HG02840 (cell line): Measurements from ENCODE around the gene ORMDL3.
"Not testable (repeated sequence)": the region's sequence is repeated elsewhere in the genome, so short reads cannot be mapped to it uniquely, and the experiment has no call there.

Source experiments
- ATAC-seq: cut with Tn5 transposase; IDR thresholded peaks from one replicate; pipeline ENCODE4 v1.9.1; 2021; ENCODE audit warnings: mild to moderate bottlenecking, moderate library complexity, moderate number of reproducible peaks; ENCODE audit not compliant: unreplicated experiment, low FRiP score

ORMDL3 gene

DNA sequence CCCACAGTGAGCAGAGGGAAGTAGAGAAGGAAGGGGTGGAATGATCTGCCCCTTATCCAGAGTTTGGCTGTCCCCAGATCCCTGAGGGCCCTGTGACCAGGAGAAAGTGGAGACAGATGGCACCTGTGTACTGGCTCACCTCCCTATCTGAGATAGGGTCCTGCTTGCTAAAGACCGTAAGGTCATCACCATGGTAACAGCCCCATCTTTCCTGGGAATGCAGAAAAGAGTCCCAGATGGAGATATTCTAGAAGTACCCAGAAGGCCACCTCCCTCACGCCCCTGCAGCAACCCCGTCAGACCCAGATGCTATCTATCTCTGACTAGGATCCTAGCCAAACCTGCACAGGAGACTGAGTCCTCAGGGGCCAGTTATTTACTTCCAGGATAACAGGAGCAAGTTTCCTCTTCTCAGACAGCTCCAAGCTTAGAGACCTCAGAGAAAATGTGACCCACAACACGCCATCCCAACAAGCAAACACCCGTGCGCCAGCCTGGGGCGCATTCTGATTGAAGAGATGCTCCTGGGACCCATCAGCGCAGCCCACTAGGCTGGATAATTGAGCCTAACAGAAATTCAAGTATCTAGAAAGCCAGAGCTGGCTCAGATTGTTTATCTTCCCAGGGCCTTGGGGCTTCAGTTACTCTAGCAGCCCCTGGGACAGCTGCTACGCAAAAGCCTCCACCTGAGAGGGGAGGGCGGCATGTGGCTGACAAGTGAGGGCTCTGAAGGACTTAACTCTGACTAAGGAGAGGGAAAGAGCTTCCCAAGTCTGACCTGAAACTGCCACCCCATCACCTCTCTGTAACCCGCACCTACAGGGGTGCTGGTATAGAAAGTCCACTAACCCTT, 1.9 kb downstream of the ORMDL3 start:
- ATAC-seq = no peak

DNA sequence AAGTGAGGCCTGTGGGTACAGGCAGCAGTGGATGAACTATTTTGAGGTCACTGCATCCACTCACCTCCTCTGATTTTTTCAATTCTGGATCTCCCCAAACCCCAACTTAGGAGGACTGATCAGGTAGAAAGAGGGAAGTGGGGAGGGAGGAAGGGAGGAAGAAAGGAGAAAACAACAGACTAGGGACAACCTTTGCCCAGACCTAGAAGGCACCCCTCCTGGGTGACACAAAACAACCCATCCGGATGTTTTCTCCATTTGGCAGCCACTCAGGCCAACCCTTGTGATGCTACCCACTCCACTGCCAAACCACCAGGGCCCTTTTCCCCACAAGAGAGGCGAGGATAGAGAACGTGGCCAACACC, 2.7 kb downstream of the ORMDL3 start:
- no peak for ATAC-seq

DNA sequence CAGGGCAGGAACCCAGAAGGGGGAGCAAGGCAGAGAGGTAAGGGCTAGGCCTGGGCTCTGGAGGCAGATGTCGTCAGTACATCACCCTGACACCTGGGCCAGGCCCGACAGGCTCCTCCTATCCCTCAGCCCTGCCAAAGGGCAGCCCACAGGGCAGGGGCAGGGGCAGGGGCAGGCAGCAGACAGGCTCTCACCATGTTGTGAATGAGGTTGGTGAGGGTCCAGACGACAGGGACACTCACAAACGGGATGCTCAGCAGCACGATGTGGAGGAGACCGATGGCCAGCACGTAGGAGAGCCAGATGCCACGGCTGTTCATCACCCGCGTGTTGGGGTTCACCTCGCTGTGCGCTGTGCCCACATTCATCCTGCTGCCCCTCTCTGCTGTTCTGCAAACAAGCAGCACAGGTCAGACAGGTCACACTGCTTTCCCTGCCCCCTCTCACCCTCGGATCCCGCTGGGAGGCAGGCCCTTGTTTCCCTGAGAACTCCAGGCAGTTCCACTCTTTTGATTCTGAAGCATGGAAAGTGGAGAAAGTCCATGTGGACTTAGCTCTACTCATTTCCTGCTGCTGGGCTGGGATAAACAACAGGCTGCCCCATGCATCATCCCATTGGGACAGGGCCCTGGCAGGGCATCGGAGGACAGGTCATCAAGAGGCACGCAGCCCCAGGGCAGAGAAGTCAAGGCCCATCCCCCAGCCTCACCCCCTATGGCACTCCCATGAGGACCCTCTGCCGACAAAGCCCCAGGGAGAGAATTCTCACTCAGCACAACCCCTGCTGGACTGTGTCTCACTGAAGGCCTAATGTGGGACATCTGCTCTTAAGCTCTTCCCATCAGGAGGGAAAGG, 3.3 kb downstream of the ORMDL3 start:
- no peak for ATAC-seq

DNA sequence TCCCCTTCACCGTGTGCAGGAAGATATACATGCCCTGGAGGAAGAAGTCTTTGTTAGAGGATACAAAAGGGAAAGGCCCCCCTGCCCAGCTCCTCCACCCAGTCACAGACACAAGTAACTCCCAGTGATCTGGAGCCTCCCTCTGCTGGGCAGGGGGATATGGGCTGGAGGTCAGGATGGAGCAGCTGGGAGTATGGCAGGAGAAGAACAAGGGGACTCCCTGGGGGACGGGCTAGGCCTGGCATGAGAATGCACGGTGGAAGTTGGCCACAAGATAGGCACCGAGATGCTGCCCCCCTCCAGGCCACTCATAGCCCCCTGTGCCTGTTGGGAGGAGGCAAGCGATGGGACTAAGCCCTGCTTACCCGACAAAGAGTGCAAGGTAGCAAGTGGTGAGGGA, 4.2 kb downstream of the ORMDL3 start:
- no peak for ATAC-seq

DNA sequence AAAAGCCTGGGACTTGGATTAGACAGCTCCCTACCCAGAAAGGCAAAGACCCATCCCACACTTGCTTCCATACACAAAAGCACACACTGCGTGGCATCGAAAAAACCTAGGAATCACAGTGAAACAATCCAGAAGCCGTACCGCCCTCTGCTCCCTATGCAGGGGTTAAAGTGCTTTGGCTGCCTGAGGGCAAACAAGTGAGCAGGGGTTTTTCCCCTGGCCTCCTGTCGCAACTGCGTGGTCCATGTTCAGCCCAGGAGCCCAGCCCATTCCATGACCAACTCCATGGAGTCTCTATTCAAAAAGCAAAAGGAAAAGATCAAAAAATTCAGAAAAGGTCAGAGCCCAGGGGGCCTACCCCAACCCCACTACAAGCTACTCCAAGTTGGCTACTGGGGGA, 5.4 kb downstream of the ORMDL3 start:
- ATAC-seq = no peak

DNA sequence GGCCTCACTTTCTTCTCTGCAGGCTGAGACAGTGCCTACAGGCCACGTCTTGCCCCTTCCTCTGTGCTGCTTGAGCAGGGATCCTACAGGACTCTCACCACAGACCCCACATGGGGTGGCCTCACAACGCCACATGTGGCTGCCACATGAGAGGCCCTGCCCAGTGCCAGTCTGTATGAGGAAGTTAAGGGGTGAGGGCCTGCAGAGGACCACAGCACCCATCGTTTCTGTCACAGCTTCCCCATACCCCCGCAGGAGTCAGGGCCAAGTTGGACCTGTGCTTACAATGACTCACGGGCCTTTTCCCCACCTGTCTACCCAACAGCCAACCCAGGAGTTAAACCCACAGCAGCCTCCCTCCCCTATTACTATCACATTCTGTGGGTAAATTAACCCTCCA, 6.1 kb downstream of the ORMDL3 start:
- ATAC-seq = no peak

DNA sequence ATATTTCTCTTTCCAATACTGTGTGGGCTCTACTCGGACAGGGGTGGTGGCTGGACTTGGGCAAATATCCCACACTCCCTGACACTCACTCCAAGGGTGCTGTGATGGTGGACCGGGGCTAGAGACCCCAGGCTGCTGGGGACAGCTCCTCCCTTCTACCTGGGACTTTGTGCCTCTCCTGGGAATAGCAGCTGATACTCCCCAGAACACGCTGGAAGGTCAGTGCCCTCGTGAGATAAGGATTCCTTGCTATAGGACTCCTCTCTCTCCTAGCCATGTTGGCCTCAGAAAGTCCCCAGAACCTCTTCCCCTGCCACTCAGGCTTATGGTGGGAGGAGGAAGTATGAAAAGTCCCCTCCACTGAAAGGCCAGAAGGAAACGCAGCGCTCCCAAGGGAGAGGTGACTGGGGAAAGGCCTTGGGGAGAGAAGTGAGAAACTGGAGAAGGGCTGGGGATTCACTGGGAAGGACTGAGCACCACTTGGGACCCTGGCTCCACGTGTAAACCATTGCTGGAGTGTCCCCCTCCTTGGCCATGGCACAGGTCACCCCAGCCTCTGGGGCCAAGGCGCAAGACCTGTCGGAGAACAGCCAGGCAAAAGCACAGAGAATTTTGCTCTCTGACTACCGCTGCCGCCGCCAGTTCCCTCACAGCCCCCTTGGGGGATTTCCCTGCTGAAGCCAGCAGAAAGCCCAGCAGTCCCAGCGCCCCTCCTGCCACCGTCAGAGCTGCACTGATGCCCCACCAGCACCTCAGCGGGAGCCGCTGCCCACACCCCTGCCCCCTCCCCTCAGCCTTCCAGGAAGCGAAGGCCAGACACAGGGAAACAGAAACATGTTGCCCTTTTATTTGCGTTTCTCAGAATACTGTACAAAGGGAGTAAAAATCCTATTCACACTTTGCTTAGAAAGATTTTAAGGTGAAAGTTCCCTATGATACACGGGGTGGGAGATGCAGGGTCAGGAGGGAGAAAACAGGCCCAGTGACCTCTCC, 6.9 kb downstream of the ORMDL3 start:
- ATAC-seq = no peak

DNA sequence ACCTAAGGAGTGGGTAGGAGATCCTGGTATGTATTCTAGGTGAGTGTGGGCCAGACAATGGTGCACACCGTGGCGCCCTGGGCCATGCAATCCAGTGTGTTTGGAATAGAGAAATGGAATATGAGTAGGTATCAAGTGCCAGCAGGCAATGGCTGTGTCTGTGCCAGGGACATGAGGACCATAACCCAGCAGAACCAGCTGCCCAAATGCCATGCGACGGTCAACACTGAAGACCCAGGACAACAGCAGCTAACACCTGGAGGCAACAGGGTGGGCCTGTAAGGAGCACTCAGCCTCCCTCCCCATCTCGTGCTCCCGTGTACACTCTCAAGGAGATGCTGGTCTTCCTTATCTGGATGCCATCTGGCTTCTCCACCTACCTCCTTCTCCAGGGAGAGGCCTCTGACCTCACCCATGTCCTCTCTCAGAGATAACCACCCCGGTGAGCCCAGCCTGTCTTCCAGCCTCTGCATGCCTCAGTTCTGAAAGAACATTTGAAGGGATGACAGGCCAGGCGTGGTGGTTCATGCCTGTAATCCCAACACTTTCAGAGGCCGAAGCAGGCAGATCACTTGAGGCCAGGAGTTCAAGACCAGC, 8.2 kb downstream of the ORMDL3 start:
- ATAC-seq = no peak

DNA sequence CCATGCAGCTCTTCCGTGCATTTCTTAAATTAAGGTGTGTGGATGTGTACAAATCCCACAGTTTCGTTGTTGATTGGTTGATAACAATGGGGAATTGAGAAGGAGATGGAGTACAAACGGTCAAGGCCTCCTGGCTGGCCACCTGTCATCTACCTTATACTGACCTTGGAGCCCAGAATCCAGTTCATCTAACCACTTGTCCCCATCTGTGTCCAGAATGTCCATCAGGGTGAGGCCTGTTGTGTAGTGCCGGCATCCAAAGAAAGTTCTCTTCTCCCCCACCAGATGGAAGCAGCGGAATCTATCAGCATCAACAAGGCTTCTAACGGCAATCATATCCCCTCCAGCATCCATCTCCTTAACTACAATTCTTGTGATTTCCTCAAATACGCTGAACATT, 10.5 kb downstream of the ORMDL3 start:
- no peak for ATAC-seq

DNA sequence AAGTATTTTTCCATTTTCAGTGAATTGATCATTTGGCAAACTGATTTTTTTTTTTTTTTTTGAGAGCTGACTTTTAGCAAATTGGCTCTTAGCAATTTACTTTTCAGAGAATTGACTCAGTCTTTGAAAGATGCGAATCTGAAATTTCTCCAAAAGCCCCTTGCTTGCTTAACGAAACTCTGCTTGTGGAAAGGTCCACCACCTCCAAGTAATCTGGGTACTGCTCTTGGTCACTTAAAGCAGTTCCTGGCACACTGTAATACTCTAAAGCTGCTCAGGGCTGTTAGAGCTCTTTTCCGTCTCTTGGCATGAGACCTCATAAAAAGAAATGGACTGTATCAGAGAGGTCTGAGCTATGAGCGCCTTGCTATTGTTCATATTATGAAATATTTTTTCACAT, 11.8 kb downstream of the ORMDL3 start:
- ATAC-seq = no peak

DNA sequence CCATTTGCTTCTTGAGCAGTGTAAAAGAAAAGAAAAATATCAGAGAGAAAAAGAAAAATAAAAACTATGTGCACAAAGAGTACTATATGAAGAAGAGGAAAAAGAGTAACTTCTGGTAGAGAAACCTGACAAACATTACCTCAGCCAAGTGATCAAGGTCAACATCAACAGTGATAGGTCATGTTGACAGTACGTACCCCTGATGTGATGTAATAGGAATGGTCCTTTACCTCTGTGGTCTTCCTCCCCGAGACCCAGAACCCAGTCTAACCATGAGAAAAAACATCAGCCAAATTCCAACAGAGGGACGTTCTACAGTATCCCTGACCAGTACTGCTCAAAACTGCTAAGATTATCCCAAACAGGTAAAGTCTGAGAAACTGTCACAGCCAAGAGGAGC, 13.4 kb downstream of the ORMDL3 start:
- no peak for ATAC-seq

DNA sequence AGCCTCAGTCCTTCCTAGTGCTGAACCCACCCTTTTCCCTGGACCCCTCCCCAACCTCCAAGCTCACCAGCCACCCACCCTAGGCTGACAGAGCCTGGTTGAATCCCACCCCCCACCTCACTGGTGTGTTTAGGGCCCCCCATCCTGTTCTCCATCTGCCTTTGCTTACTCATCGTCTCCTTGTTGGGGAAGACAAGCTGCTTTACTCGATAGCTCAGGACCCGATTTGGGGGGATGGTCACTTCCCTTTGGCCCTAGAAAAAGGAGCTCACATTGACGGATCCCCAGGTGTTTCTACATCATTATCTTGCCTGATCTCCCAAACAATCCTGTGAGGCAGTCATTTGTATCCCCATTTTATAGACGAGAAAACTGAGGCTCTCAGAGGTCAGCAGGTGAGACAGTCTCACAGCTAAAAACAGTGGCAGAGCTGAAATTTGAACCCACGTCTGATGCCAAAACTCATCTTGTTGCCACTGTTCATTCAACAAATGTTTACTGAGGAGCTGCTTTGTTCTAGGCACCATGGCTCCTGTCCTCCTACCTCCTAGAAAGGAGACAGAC, 18.5 kb downstream of the ORMDL3 start:
- ATAC-seq = no peak

DNA sequence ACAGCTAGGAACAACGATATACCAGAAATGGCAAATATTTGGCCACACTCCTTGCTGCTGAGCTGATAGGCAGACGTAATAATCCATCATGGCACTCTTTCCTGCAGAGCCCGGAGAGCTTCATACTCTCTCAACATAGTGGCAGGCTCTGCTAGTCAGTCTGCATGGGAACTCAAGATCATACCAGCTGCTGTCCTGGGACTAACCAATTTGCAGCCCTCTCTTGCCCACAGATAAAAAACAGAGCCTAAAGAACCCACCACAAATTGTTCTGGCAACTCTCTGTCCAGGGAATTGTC, 22.5 kb downstream of the ORMDL3 start:
- no peak for ATAC-seq

DNA sequence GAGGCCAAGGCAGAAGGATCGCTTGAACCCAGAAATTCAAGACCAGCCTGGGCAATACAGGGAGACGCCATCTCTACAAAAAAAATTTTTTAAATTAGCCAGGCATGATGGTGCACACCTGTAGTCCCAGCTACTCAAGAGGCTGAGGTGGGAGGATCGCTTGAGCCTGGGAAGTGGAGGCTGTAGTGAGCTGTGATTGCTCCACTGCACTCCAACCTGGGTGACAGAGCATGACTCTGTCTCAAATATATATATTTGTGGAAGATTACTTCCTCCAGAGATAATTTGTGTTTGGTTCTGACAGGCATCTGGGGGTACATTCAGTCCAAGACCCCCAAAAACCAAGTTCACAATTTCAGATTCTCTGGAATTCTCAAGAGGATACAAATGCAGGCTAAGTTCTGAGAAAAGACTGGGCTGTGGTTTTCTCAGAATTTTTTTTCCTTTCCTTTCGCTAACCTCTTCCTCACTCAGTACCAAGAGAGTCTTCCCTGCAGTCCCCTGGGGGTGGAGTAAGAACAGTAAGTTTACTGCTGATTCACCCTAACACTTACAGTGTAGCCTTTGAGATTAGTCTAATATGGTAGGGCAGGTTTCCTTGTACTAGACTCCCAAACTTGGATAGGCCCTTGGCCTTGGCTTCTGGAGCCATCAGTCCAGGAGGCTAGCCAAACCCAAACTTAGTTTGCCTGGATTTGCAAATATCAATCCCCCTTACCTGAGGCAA, 24.1 kb downstream of the ORMDL3 start:
- ATAC-seq = no peak

DNA sequence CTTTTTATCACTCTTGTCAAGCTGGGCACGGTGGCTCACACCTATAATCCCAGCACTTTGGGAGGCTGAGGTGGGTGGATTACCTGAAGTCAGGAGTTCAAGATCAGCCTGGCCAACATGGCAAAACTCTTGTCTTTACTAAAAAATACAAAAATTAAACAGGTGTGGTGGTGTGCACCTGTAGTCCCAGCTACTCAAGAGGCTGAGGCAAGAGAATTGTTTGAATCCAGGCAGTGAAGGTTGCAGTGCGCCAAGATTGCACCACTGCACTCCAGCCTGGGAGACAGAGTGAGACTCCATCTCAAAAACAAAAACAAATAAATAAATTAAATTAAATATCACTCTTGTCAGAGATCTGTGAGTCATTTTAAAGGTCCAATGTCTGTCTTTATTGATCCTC, 25.4 kb downstream of the ORMDL3 start:
- not testable (repeated sequence) for ATAC-seq

DNA sequence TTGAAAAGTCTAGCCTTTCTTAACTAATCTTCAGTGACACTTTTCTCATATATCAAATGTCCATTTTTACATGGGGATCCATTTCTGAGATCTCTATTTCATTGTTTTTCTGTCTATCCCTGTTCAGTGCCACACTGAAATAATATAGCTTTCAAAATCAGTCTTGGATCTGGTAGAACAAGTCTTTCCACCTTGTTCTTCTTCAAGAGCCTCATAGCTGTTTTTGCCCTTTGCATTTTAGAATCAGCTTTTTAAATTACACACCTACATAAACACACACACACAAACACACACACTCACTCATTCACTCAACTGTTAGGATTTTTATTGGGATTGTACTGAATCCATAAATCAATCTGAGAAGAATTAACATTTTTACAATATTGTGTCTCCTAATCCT, 28.2 kb downstream of the ORMDL3 start:
- no peak for ATAC-seq

DNA sequence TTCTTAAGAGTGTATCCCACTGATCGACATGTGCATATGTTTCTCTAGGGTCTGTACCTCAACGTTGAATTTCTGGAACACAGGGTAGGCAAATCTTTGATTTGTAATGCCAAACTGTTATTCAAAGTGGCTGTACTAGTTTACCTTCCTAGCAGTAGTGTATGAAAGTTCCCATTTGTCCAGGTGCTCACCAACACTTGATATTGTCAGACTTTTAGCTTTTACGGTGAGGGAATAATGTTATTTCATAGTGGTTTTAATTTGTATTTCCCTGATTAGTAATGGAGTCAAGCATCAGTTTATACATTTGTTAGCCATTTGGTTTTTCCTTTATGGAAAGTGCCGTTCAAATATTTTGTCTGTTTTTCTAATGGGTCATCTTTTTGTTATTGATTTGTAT, 29.3 kb downstream of the ORMDL3 start:
- ATAC-seq = no peak

DNA sequence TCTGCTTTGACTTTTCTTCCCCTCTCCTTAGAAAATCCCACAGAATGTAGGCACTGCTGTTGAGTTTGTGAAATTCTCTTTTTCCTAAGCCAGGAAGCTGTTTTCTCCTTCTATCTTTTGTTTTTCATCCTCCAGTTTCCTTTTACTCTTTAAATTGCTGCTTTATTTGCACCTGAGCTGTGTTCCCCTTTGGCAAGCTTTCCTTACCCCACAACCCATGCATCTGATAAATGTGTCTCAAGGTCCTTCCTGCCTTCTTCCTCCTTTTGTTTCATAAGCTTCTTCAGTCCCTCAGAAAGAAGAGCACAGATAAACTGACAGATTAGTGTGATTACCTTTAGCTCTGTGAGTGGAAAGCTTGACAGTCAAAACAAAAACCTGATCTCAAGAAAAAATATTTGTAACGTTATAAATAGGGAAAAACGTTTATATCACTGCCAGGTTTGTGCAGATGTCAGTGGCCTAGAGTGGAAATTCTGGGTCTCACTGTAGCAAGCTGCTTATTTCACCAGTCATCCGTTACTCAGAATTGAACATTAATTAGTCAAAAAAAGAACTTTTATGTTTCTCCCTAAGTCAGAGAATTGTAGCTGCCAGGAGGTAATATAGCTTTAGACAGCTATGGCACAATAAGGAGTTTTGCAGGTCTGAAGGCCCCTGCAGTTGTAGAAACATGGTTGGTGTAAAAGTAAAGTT, 32.6 kb downstream of the ORMDL3 start:
- no peak for ATAC-seq

DNA sequence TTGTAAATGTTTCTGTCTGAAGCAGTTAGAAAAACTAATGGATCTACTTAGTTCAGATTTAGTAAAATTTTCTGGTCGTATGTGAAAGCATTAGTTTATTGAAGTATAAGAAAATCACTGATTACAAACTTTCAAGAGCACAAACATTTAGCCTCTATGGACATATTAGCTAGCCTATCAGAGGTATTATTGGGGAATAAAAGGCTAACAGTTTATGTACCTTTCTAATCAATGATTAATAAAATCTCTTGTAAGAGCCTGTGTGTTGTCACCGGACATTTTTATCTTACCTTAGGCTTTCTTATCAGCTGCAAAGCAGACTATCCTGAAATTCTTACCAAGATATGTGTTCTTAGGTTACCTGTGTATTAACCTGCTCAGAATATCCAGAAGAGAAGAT, 38.2 kb downstream of the ORMDL3 start:
- no peak for ATAC-seq
